HepG2 (cell line): ENCODE measurements around the gene GFER. TPM values are rescaled to one million over a fixed set of nuclear protein-coding genes. Genes with fewer than 3 reads are reported as not detected.

Source experiments
- CSRNP2 ChIP-seq: sonication (generic); formaldehyde crosslinking; conservative IDR thresholded peaks from 2 replicates; pipeline ENCODE4 v1.8.0; 2022; ENCODE audit warnings: low read depth, missing genetic modification reagents
- HNRNPK ChIP-seq: fragments of 200-400 bp; formaldehyde crosslinking; IDR thresholded peaks from 2 replicates; pipeline ENCODE4 v1.6.1; 2018; ENCODE audit warnings: low read length, low read depth, moderate library complexity, mild to moderate bottlenecking; ENCODE audit not compliant: poor library complexity, severe bottlenecking
- MTA3 ChIP-seq: sonication (generic); formaldehyde crosslinking; IDR thresholded peaks from 2 replicates; pipeline ENCODE4 v1.4.0; 2020; ENCODE audit warnings: missing genetic modification reagents
- POGK ChIP-seq: sonication (generic); formaldehyde crosslinking; conservative IDR thresholded peaks from 2 replicates; pipeline ENCODE4 v1.8.0; 2022; ENCODE audit warnings: mild to moderate bottlenecking, moderate library complexity, missing genetic modification reagents
- RNF2 ChIP-seq: fragments of 450-650 bp; conservative IDR thresholded peaks from 2 replicates; pipeline ENCODE4 v1.6.1; 2016; ENCODE audit warnings: low read depth
- TGIF2 ChIP-seq: IDR thresholded peaks from 2 replicates; pipeline ENCODE4 v1.6.1; 2016; ENCODE audit warnings: control low read depth, missing compliant biosample characterization
- TIGD3 ChIP-seq: sonication (generic); formaldehyde crosslinking; IDR thresholded peaks from 2 replicates; pipeline ENCODE4 v1.5.1; 2020; ENCODE audit warnings: mild to moderate bottlenecking, missing genetic modification reagents, borderline replicate concordance
- ZBTB14 ChIP-seq: sonication (generic); formaldehyde crosslinking; IDR thresholded peaks from 2 replicates; pipeline ENCODE4 v1.4.0; 2020; ENCODE audit warnings: missing genetic modification reagents
- ZFP36 ChIP-seq: fragments of 150-350 bp; IDR thresholded peaks from 2 replicates; pipeline ENCODE4 v1.6.1; 2018; ENCODE audit warnings: borderline replicate concordance, low read length, low read depth; ENCODE audit not compliant: partially characterized antibody
- ZFY ChIP-seq: sonication (generic); formaldehyde crosslinking; IDR thresholded peaks from 2 replicates; pipeline ENCODE4 v1.4.0; 2020; ENCODE audit warnings: missing genetic modification reagents
- ZNF274 ChIP-seq: sonication (generic); formaldehyde crosslinking; IDR thresholded peaks from 2 replicates; pipeline ENCODE4 v1.5.1; 2020; ENCODE audit warnings: mild to moderate bottlenecking, missing genetic modification reagents
- ZNF331 ChIP-seq: sonication (generic); formaldehyde crosslinking; IDR thresholded peaks from 2 replicates; pipeline ENCODE4 v1.4.0; 2020; ENCODE audit warnings: missing genetic modification reagents
- ZNF564 ChIP-seq: sonication (generic); formaldehyde crosslinking; IDR thresholded peaks from 2 replicates; pipeline ENCODE4 v1.8.1; 2023; ENCODE audit warnings: mild to moderate bottlenecking, missing genetic modification reagents
- ZNF569 ChIP-seq: sonication (generic); formaldehyde crosslinking; IDR thresholded peaks from 2 replicates; pipeline ENCODE4 v1.5.0; 2020; ENCODE audit warnings: mild to moderate bottlenecking, missing genetic modification reagents, moderate library complexity, borderline replicate concordance
- polyA plus RNA-seq, 8 experiments: library from polyadenylated mRNA; depleted of rRNA in 3 of 8; stranded (reverse) in 7 of 8; unstranded in 1 of 8; fragments of >200 nt; fragmentation: Illumina TruSeq in 4 of 8; extraction: Trizol in 4 of 8; gene quantifications; 2 replicates each; pipeline versions ENCODE4 v1.2.1 to v1.2.3, GENCODE V29; 2011 to 2016; ENCODE audit warnings: low read depth in 4 of 8, missing spikeins in 1 of 8, mixed read lengths in 1 of 8; ENCODE audit not compliant: insufficient read depth in 1 of 8
- total RNA-seq, 5 experiments: library from RNA; depleted of rRNA; stranded (reverse); fragments of >200 nt; fragmentation: Illumina TruSeq; extraction: Trizol; gene quantifications; 2 replicates each; pipeline ENCODE4 v1.2.3, GENCODE V29; 2016; ENCODE audit warnings: low read depth in 1 of 5
- TF ChIP-seq, protein P1 (sequence below): sonication (generic); formaldehyde crosslinking; conservative IDR thresholded peaks from 2 replicates; pipeline ENCODE4 v1.4.0; 2020; ENCODE audit warnings: missing genetic modification reagents

GFER gene
- total and polyA plus RNA-seq, 2 of the 13 experiments (the other 11 are each of a cell fraction or from before 2014, with no cell fraction given) = 28.6 to 71.7 TPM

- peak; percentile 95 for TF ChIP-seq TGIF2
- TF ChIP-seq ZFP36 = no peak
- peak; percentile 88 for TF ChIP-seq ZBTB14 (CRISPR knock-in tag)
- TF ChIP-seq ZNF331 = peak; percentile 94
- peak; percentile 62; the same call in 1 of the 2 replicates for TF ChIP-seq CSRNP2 (CRISPR knock-in tag)
- TF ChIP-seq ZFY (CRISPR knock-in tag) = peak; percentile 88
- no peak for TF ChIP-seq ZNF564 (CRISPR knock-in tag)
- TF ChIP-seq, protein P1, sequence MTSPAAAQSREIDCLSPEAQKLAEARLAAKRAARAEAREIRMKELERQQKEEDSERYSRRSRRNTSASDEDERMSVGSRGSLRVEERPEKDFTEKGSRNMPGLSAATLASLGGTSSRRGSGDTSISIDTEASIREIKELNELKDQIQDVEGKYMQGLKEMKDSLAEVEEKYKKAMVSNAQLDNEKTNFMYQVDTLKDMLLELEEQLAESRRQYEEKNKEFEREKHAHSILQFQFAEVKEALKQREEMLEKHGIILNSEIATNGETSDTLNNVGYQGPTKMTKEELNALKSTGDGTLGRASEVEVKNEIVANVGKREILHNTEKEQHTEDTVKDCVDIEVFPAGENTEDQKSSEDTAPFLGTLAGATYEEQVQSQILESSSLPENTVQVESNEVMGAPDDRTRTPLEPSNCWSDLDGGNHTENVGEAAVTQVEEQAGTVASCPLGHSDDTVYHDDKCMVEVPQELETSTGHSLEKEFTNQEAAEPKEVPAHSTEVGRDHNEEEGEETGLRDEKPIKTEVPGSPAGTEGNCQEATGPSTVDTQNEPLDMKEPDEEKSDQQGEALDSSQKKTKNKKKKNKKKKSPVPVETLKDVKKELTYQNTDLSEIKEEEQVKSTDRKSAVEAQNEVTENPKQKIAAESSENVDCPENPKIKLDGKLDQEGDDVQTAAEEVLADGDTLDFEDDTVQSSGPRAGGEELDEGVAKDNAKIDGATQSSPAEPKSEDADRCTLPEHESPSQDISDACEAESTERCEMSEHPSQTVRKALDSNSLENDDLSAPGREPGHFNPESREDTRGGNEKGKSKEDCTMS (CRISPR knock-in tag) = 0 out of 2 replicates have a peak, but pooled peaks have one; percentile 33
- no peak for TF ChIP-seq HNRNPK
- TF ChIP-seq ZNF274 (CRISPR knock-in tag) = peak; percentile 93
- peak; percentile 98 for TF ChIP-seq POGK (CRISPR knock-in tag)
- TF ChIP-seq ZNF569 = 0 out of 2 replicates have a peak, but pooled peaks have one; percentile 76
- peak; percentile 40; the same call in 1 of the 2 replicates for TF ChIP-seq RNF2
- TF ChIP-seq MTA3 = no peak
- TF ChIP-seq TIGD3 (CRISPR knock-in tag) = peak; percentile 83; the same call in 1 of the 2 replicates
These were observed 12.1 kb upstream of the GFER start, which contains the start of gene TBL3 (continued) for GRCh38 chr16:1971796-1972489.
